Peyer's patch (tissue), 4 donors: ENCODE data around the gene CD47.

Source experiments
- POLR2A ChIP-seq, 2 donors: fragments of 450-650 bp; IDR thresholded peaks; one replicate each; pipeline ENCODE4 v1.5.1; 2017; ENCODE audit warnings: antibody characterized with exemption in 2 of 2, mild to moderate bottlenecking in 2 of 2, moderate library complexity in 2 of 2
- TF ChIP-seq, protein P1 (sequence below), 6 experiments: fragments of 450-650 bp in 4 of 6; fragments of 200-600 bp in 2 of 6; sonication (generic) in 1 of 6; IDR thresholded peaks; one replicate each; pipeline ENCODE4 v1.5.1; 2017 to 2019; ENCODE audit warnings: antibody characterized with exemption in 6 of 6, mild to moderate bottlenecking in 3 of 6, moderate library complexity in 1 of 6

DNA sequence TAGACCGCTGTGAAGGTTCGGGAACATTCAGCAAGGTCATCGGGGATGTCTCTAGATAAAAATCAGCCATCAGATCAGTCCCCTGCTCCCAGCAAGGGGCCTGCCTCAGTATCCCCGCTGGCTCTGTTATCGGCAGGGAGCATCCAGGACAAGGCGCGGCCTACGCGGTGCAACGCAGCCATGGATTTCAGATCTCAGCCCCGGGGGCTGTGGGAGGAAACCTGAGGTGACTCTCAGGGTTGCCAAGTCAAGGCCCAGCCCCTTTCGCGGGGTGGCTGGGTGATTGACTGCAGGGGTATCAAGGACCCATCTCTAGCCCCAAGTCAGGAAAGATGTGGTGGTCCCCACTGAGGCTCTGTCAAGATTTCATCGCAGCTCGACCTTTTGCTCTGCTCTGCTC lies 23.1 kb upstream of the CD47 start:
- TF ChIP-seq, protein P1, sequence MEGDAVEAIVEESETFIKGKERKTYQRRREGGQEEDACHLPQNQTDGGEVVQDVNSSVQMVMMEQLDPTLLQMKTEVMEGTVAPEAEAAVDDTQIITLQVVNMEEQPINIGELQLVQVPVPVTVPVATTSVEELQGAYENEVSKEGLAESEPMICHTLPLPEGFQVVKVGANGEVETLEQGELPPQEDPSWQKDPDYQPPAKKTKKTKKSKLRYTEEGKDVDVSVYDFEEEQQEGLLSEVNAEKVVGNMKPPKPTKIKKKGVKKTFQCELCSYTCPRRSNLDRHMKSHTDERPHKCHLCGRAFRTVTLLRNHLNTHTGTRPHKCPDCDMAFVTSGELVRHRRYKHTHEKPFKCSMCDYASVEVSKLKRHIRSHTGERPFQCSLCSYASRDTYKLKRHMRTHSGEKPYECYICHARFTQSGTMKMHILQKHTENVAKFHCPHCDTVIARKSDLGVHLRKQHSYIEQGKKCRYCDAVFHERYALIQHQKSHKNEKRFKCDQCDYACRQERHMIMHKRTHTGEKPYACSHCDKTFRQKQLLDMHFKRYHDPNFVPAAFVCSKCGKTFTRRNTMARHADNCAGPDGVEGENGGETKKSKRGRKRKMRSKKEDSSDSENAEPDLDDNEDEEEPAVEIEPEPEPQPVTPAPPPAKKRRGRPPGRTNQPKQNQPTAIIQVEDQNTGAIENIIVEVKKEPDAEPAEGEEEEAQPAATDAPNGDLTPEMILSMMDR (IDR thresholded peaks at IDR 0.05) = no peak
- TF ChIP-seq POLR2A (IDR thresholded peaks at IDR 0.05) = no peak
